Esophagus squamous epithelium (tissue), 4 donors: ENCODE data around the gene PDAP1.

Experiments
- CTCF ChIP-seq, 6 experiments: fragments of 450-650 bp in 4 of 6; fragments of 200-600 bp in 2 of 6; sonication (generic) in 2 of 6; IDR thresholded peaks; one replicate each; pipeline ENCODE4 v1.5.1; 2016 to 2019; ENCODE audit warnings: antibody characterized with exemption in 6 of 6, mild to moderate bottlenecking in 4 of 6, moderate library complexity in 4 of 6
- POLR2A ChIP-seq, 4 donors: fragments of 450-650 bp; IDR thresholded peaks; one replicate each; pipeline ENCODE4 v1.6.1; 2017; ENCODE audit warnings: antibody characterized with exemption in 4 of 4, mild to moderate bottlenecking in 4 of 4, moderate library complexity in 3 of 4

- no peak for TF ChIP-seq CTCF (IDR thresholded peaks at IDR 0.05)
- no peak for TF ChIP-seq POLR2A (IDR thresholded peaks at IDR 0.05)
These were observed 50.5 kb downstream of the PDAP1 start for GRCh38 chr7:99357701-99358490.
